ENCODE data around the gene DOCK6.

Gene DOCK6

DNA sequence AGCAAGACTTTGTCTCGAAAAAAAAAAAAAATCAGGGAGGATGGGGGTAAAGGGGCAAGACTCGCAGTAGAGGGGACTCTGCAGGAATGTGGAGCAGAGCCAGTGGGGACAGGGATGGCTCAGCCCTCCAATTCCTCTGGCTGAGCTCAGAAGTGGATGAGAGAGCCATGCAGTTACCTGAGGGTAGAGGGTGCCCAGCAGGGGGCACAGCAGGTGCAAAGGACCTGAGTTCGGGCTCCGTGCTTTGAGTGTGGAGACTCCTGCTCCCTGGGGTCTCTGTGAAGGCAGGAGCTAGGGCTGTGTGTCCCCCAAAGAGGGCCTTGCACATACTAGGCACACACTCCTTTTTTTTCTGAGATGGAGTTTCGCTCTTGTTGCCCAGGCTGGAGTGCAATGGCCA is 7.7 kb downstream of the DOCK6 start:
- Histone ChIP-seq H3K27me3 (peaks cover 11 to 72% (median 45%) of the 10 kb centered on the region in 11 experiments), H3K36me3 (no peaks in the 10 kb centered on the region), H3K4me2 (no peak overlapping the region), H3K9me3 (replicated peaks in 1 of 11) (no peaks in the 10 kb centered on the region), H3K9ac (no peak overlapping the region), H3K4me1 (peaks cover 0 to 5% (median 0%) of the 10 kb centered on the region in 10 experiments; a peak in 2 of 20 replicates), H3K4me3 (no peak overlapping the region), H4K20me1 (peaks cover 0 to 36% (median 0%) of the 10 kb centered on the region in 11 experiments; a peak in 6 of 22 replicates), H3K27ac (no peak overlapping the region)
- no peak for TF ChIP-seq Cebpa-rat (IDR thresholded peaks at IDR 0.05)

DNA sequence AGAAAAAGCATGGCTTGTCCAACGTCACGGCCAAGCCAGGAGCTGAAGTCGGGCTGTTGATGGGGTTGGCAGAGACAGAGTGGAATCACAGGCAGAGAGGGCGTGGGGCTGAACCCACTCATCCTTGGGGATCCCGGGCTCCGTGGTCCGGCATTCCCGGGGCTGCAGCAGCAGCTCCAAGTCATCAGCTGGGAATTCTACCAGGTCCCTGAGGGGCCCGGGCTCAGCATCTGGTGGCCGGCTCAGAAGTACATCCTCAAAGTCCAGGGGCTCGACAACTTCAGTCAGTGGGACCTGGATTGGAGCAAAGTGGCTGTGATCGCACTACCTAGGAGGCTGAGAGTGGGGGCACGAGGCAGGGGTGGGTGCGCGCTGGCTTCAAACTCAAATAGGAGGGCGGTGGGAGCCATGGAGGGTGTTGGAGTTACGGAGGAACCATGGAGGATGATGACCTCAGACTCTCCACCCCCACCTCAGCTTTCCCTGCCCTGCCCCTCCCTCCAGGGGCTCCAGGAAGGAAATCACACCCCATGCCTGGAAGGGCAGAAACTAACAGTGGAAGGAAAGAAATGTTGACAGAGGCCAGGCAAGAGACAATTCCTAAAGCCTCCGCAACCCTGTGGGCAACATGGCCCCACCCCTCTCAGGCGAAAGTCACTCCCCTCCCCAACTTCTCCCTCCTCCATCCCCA is 9.5 kb downstream of the DOCK6 start:
- peaks cover 0 to 5% (median 0%) of the 10 kb centered on the region in 10 experiments; a peak in 2 of 20 replicates for H3K4me1 ChIP-seq
- peaks cover 0 to 32% (median 0%) of the 10 kb centered on the region in 11 experiments; a peak in 5 of 22 replicates for H4K20me1 ChIP-seq
- TF ChIP-seq Cebpa-rat (IDR thresholded peaks at IDR 0.05): no peak
- peaks cover 11 to 53% (median 32%) of the 10 kb centered on the region in 11 experiments; a peak in 21 of 22 replicates for H3K27me3 ChIP-seq
- H3K4me2 ChIP-seq: no peak overlapping the region
- no peak overlapping the region for H3K4me3 ChIP-seq
- H3K27ac ChIP-seq: no peak overlapping the region
- H3K9me3 ChIP-seq (replicated peaks in 1 of 11): no peaks in the 10 kb centered on the region
- no peaks in the 10 kb centered on the region for H3K36me3 ChIP-seq
- H3K9ac ChIP-seq: no peak overlapping the region

DNA sequence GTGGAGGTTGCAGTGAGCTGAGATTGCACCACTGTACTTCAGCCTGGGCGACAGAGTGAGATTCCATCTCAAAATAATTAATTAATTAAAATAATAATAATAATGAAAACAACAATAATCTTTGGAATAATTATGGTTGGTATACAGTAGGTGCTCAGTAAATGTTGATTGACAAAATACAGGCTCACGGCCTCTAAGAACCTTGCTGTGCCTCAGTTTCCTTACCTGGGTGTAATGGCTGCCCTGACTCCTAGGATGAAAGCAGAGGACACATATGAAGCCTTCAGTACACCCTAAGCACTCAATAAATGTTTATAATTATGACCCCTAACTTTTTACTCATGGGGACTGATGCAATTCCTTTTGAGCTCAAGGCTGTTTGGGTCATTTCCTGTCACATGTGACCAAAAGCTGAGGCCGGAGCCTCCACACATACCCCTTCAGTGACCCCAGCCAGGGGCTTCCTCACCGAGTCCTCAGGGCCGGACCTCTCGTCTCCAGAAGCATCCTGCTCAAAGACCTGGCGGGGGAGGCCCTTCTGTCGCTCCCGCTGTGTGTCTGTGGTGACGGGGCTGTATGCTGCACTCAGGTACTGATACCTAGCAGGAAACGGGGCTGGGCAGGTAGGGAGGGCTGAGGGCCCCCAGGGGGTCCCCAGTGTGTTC is 10.5 kb downstream of the DOCK6 start:
- Histone ChIP-seq H3K27ac (no peak overlapping the region), H3K9me3 (replicated peaks in 1 of 11) (no peaks in the 10 kb centered on the region), H3K36me3 (no peaks in the 10 kb centered on the region), H3K9ac (no peak overlapping the region), H4K20me1 (peaks cover 0 to 31% (median 0%) of the 10 kb centered on the region in 11 experiments; a peak in 4 of 22 replicates), H3K4me2 (no peak overlapping the region), H3K4me1 (peaks cover 0 to 5% (median 0%) of the 10 kb centered on the region in 10 experiments; a peak in 2 of 20 replicates), H3K4me3 (no peak overlapping the region), H3K27me3 (peaks cover 9 to 47% (median 24%) of the 10 kb centered on the region in 11 experiments; a peak in 21 of 22 replicates)
- no peak for TF ChIP-seq Cebpa-rat (IDR thresholded peaks at IDR 0.05)

DNA sequence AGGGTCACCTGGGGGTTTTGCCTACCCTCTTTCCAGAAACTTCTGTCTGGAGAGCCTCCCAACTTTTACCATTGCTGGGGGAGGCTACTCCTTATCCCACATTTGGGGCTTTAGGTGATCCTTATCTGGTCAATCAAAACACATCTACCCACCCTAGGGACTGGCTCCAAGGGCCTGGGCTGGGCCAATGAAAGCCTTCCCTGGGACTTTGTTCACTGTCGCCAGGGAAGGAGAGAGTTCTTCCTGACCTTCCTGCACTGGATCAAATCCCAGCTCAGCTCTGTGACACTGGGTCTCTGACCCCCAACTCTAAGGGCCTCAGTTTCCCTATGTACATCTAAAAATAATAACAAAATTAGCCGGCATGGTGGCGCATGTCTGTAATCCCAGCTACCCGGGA is 11.1 kb downstream of the DOCK6 start:
- H3K36me3 ChIP-seq: no peaks in the 10 kb centered on the region
- TF ChIP-seq Cebpa-rat (IDR thresholded peaks at IDR 0.05): no peak
- H3K4me3 ChIP-seq: no peak overlapping the region
- H3K4me1 ChIP-seq: peaks cover 0 to 3% (median 0%) of the 10 kb centered on the region in 10 experiments; a peak in 2 of 20 replicates
- peaks cover 0 to 31% (median 0%) of the 10 kb centered on the region in 11 experiments; a peak in 5 of 22 replicates for H4K20me1 ChIP-seq
- H3K4me2 ChIP-seq: no peak overlapping the region
- no peaks in the 10 kb centered on the region for H3K9me3 ChIP-seq (replicated peaks in 1 of 11)
- H3K9ac ChIP-seq: no peak overlapping the region
- peaks cover 3 to 45% (median 18%) of the 10 kb centered on the region in 11 experiments; a peak in 21 of 22 replicates for H3K27me3 ChIP-seq
- H3K27ac ChIP-seq: no peak overlapping the region

DNA sequence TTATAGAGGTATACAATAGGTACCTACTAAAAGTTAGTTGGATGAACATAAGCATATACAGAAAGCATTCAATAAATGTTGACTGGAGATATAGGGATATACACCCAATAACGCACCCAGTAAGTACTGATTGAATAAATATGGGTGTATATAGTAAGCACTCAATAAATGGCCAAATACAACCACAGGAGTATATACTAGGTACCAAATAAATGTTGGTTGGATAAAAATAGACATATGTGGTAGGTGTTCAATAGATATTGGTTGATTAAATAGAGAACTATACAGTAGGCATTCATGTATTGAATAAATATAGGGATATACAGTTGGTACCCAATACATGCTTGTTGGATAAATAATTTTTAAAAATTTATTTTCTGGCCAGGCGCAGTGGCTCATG is 13.5 kb downstream of the DOCK6 start:
- Histone ChIP-seq H3K9ac (no peak overlapping the region), H3K4me2 (no peak overlapping the region), H3K27ac (no peak overlapping the region), H3K4me3 (no peak overlapping the region), H3K27me3 (peaks cover 0 to 31% (median 0%) of the 10 kb centered on the region in 11 experiments; a peak in 3 of 22 replicates), H4K20me1 (peaks cover 0 to 19% (median 0%) of the 10 kb centered on the region in 11 experiments; a peak in 6 of 22 replicates), H3K36me3 (no peaks in the 10 kb centered on the region), H3K9me3 (replicated peaks in 1 of 11) (no peaks in the 10 kb centered on the region), H3K4me1 (no peaks in the 10 kb centered on the region)
- no peak for TF ChIP-seq Cebpa-rat (IDR thresholded peaks at IDR 0.05)

DNA sequence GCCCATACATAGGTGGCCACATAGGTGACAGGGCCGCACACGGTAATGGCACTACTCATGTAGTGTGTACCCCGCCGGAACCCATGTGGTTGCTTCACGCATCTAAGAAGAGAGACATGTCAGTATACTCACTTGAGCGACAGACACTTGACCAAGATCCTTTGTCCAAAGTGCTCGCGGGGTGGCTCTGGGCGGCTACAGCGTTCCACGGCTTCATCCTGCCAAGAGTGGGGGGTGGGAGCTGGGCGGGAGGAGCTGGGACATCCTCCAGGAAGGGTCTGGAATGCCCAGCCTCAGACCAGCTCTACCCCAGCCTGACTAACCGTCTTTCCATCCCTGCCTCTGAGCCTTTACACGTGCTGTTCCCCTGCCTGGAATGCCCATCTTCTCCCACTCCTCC is 14.4 kb downstream of the DOCK6 start:
- H3K4me2 ChIP-seq: no peak overlapping the region
- no peak for TF ChIP-seq Cebpa-rat (IDR thresholded peaks at IDR 0.05)
- H3K9me3 ChIP-seq (replicated peaks in 1 of 11): no peaks in the 10 kb centered on the region
- no peak overlapping the region for H3K4me3 ChIP-seq
- no peak overlapping the region for H3K27ac ChIP-seq
- no peak overlapping the region for H3K9ac ChIP-seq
- no peaks in the 10 kb centered on the region for H3K36me3 ChIP-seq
- peaks cover 0 to 7% (median 0%) of the 10 kb centered on the region in 10 experiments; a peak in 2 of 20 replicates for H3K4me1 ChIP-seq
- peaks cover 0 to 27% (median 0%) of the 10 kb centered on the region in 11 experiments; a peak in 4 of 22 replicates for H3K27me3 ChIP-seq
- peaks cover 0 to 16% (median 0%) of the 10 kb centered on the region in 11 experiments; a peak in 5 of 22 replicates for H4K20me1 ChIP-seq

DNA sequence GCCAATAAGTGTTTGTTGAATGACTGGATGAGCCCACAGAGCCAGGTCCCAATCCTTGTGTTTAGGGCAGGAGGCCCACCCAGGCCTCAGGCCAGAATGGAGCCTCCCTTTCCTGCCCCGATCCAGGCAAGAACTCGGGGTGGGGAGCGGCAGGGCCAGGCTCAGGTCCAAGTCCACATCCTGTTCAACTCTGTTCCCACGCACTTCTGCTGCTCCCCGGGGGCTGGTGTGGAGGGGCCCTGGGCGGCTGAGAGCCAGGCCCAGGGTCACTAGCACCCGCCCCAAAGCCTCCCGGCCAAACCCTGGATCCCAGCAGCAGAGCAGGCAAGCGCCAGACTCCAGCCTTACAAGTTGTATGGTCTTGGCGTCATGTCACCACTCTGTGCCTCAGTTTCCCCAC is 14.9 kb downstream of the DOCK6 start:
- Histone ChIP-seq H4K20me1 (peaks cover 0 to 15% (median 0%) of the 10 kb centered on the region in 11 experiments; a peak in 4 of 22 replicates), H3K27me3 (peaks cover 0 to 22% (median 0%) of the 10 kb centered on the region in 11 experiments; a peak in 4 of 22 replicates), H3K4me1 (peaks cover 0 to 8% (median 0%) of the 10 kb centered on the region in 10 experiments; a peak in 2 of 20 replicates), H3K9me3 (replicated peaks in 1 of 11) (no peaks in the 10 kb centered on the region), H3K4me3 (no peak overlapping the region), H3K27ac (no peak overlapping the region), H3K9ac (no peak overlapping the region), H3K4me2 (no peak overlapping the region), H3K36me3 (no peaks in the 10 kb centered on the region)
- no peak for TF ChIP-seq Cebpa-rat (IDR thresholded peaks at IDR 0.05)

DNA sequence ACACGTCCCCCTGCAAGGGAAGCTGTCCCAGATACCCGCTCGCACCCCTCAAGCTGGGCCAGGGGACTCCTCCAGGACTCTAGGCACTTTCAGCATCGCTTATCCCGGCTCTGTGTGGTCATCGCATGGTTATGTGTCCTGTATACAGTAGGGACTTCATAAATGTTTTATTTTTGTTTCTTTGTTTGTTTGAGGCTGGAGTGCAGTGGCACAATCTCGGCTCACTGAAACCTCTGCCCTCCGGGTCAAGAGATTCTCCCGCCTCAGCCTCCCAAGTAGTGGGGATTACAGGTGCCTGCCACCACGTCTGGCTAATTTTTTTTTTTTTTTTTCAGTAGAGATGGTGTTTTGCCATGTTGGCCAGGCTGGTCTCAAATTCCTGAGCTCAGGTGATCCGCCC is 15.4 kb downstream of the DOCK6 start:
- no peak overlapping the region for H3K9ac ChIP-seq
- no peak overlapping the region for H3K4me3 ChIP-seq
- H3K4me2 ChIP-seq: no peak overlapping the region
- no peak overlapping the region for H3K27ac ChIP-seq
- H4K20me1 ChIP-seq: peaks cover 0 to 13% (median 0%) of the 10 kb centered on the region in 11 experiments; a peak in 4 of 22 replicates
- H3K27me3 ChIP-seq: peaks cover 0 to 24% (median 0%) of the 10 kb centered on the region in 11 experiments; a peak in 7 of 22 replicates
- peaks cover 0 to 8% (median 0%) of the 10 kb centered on the region in 10 experiments; a peak in 2 of 20 replicates for H3K4me1 ChIP-seq
- no peak for TF ChIP-seq Cebpa-rat (IDR thresholded peaks at IDR 0.05)
- H3K9me3 ChIP-seq (replicated peaks in 1 of 11): no peaks in the 10 kb centered on the region
- H3K36me3 ChIP-seq: no peaks in the 10 kb centered on the region
